T-cell (primary cell): Measurements from ENCODE around the gene SMG5. TPM values are rescaled to one million over a fixed set of nuclear protein-coding genes. Genes with fewer than 3 reads are reported as not detected.
A peak's percentile ranks its signal among the peaks of the same experiment; 100 is the strongest.

ENCODE experiments used
- ATAC-seq, 4 experiments: fragments of 200-7000 bp in 3 of 4; fragments of 150-1000 bp in 1 of 4; cut with Tn5 transposase; replicated peaks in 1 of 4; 1 replicate in 3 of 4; 2 replicates in 1 of 4; pipeline ENCODE4 v1.10.0; 2021; ENCODE audit warnings: moderate library complexity in 3 of 4, mild to moderate bottlenecking in 2 of 4, moderate number of reproducible peaks in 1 of 4
- CTCF ChIA-PET, 2 donors: fragments of 300-600 bp; sonication (Branson Sonifier 250); formaldehyde crosslinking; loops; one replicate each; lab custom pipeline; 2022; ENCODE audit warnings: antibody characterized with exemption in 2 of 2; lab: Charles Lee
- POLR2A ChIA-PET, 2 donors: fragments of 300-600 bp; sonication (Branson Sonifier 250); formaldehyde crosslinking; loops; one replicate each; lab custom pipeline; 2022; ENCODE audit warnings: antibody characterized with exemption in 2 of 2; lab: Charles Lee
- DNase-seq, 35 experiments: peaks; one replicate each; pipeline versions ENCODE4 v3.0.0 to v3.0.0-alpha.2; 2013 to 2023
- H3K27ac ChIP-seq: one replicate; pipeline ENCODE4 v1.5.1; 2013; ENCODE audit warnings: low read length
- H3K27me3 ChIP-seq, 2 experiments: replicated peaks in 1 of 2; 1 replicate in 1 of 2; 2 replicates in 1 of 2; pipeline versions ENCODE4 v1.6.1 to v1.7.0; 2013; ENCODE audit warnings: low read length in 1 of 2, mixed read lengths in 1 of 2; ENCODE audit not compliant: control insufficient read depth in 2 of 2, insufficient read depth in 2 of 2; ENCODE audit errors: extremely low read depth in 1 of 2
- H3K36me3 ChIP-seq, 2 donors: 1 replicate in 1 of 2; 2 replicates in 1 of 2; pipeline versions ENCODE4 v1.6.1 to v1.7.0; 2013; ENCODE audit warnings: low read length in 1 of 2; ENCODE audit not compliant: control insufficient read depth in 2 of 2, insufficient read depth in 1 of 2; ENCODE audit errors: extremely low read depth in 1 of 2
- H3K4me1 ChIP-seq, 2 experiments: 1 replicate in 1 of 2; 2 replicates in 1 of 2; pipeline versions ENCODE4 v1.6.1 to v1.7.0; 2013; ENCODE audit warnings: low read length in 2 of 2, mixed read lengths in 1 of 2; ENCODE audit not compliant: insufficient read depth in 2 of 2, control insufficient read depth in 1 of 2; ENCODE audit errors: extremely low read depth in 1 of 2
- H3K4me3 ChIP-seq, 2 donors: 1 replicate in 1 of 2; 2 replicates in 1 of 2; pipeline versions ENCODE4 v1.5.1 to v1.7.0; 2013; ENCODE audit warnings: mild to moderate bottlenecking in 2 of 2, low read length in 1 of 2, moderate library complexity in 1 of 2; ENCODE audit not compliant: control insufficient read depth in 1 of 2; ENCODE audit errors: extremely low read depth in 1 of 2
- H3K9me3 ChIP-seq: 2 replicates; pipeline ENCODE4 v1.7.0; 2013
- H3K27ac Mint-ChIP-seq, 2 donors: one replicate each; pipeline ENCODE4 v1.8.0; 2020 to 2021; ENCODE audit warnings: mild to moderate bottlenecking in 2 of 2, mixed read lengths in 2 of 2
- H3K27me3 Mint-ChIP-seq, 2 donors: one replicate each; pipeline ENCODE4 v1.8.0; 2021 to 2022; ENCODE audit warnings: mixed read lengths in 2 of 2
- H3K36me3 Mint-ChIP-seq: one replicate; pipeline ENCODE4 v1.8.0; 2021; ENCODE audit warnings: mixed read lengths
- H3K4me1 Mint-ChIP-seq, 3 donors: one replicate each; pipeline ENCODE4 v1.8.0; 2020 to 2022; ENCODE audit warnings: mixed read lengths in 3 of 3, mild to moderate bottlenecking in 1 of 3
- H3K4me3 Mint-ChIP-seq, 3 donors: one replicate each; pipeline ENCODE4 v1.8.0; 2020 to 2022; ENCODE audit warnings: mild to moderate bottlenecking in 3 of 3, mixed read lengths in 3 of 3, moderate library complexity in 3 of 3
- H3K9me3 Mint-ChIP-seq, 3 donors: one replicate each; pipeline ENCODE4 v1.8.0; 2020 to 2022; ENCODE audit warnings: mixed read lengths in 3 of 3
- WGBS: methylation state at CpG from one replicate; pipeline ENCODE4 v1.1.5; 2013; ENCODE audit warnings: missing lambda C conversion rate; ENCODE audit not compliant: insufficient coverage; 5-methylcytosine and 5-hydroxymethylcytosine counted together
- total RNA-seq, 35 experiments: library from RNA in 6 of 35; stranded (reverse) in 6 of 35; fragments of 120-200 nt in 1 of 35; gene quantifications; one replicate each; pipeline versions ENCODE4 v1.2.1 to v1.2.4 and lab custom pipeline; 2013 to 2026

The SMG5 gene
- total RNA-seq, 5 donors from 2014 or later (not counting 1 experiment from before 2014, with no cell fraction given): 60.5 to 84.2 (median 81.3) TPM

- CTCF ChIA-PET: interaction anchor here (0.6 to 0.8 kb wide), 4 partner anchors 21 to 912 kb away, joined by 3 to 8 read pairs (median 4); no protein-coding TSS in a partner anchor
- ATAC-seq (peak; percentile 60 to 73 (median 66)), DNase-seq (peak in 31 of 35 experiments; percentile 12 to 59 (median 27))
- Histone ChIP-seq H3K27me3 (peaks cover 0 to 6% of the 10 kb centered on the region in 2 experiments), H3K4me1 (peaks cover 4 to 21% of the 10 kb centered on the region in 2 experiments), H3K27ac (peak overlapping the region; percentile 18), H3K9me3 (no peaks in the 10 kb centered on the region), H3K4me3 (peak overlapping the region; percentile 46 to 66), H3K36me3 (peaks cover 0 to 9% of the 10 kb centered on the region in 2 donors)
- peak overlapping the region; percentile 78 to 83 (median 82) for H3K4me3 Mint-ChIP-seq
- no peaks in the 10 kb centered on the region for H3K9me3 Mint-ChIP-seq
- POLR2A ChIA-PET: no interaction called here
- no peaks in the 10 kb centered on the region for H3K27me3 Mint-ChIP-seq
- H3K4me1 Mint-ChIP-seq: peaks cover 13 to 25% (median 16%) of the 10 kb centered on the region in 3 donors
- 2% methylated on average over 64 of the region's 69 CpGs for WGBS
- peak overlapping the region in 1 of 2 donors; percentile 76 for H3K27ac Mint-ChIP-seq
- H3K36me3 Mint-ChIP-seq: peaks cover 8% of the 10 kb centered on the region
Observed at GRCh38 chr1:156245451-156246232, 37.0 kb downstream of the SMG5 start.

GRCh38 chr1:156244712-156245111 is 37.9 kb downstream of the SMG5 start:
- H3K4me1 ChIP-seq: peaks cover 4 to 21% of the 10 kb centered on the region in 2 experiments
- peaks cover 0 to 6% of the 10 kb centered on the region in 2 donors for H3K36me3 ChIP-seq
- Mint-ChIP-seq H3K27ac (peak overlapping the region in 1 of 2 donors; percentile 48), H3K4me3 (peak overlapping the region; percentile 78 to 83 (median 82)), H3K36me3 (peaks cover 10% of the 10 kb centered on the region), H3K9me3 (no peaks in the 10 kb centered on the region), H3K4me1 (peaks cover 13 to 22% (median 16%) of the 10 kb centered on the region in 3 donors), H3K27me3 (no peaks in the 10 kb centered on the region)
- no peak for ATAC-seq
- H3K9me3 ChIP-seq: no peaks in the 10 kb centered on the region
- no peak overlapping the region for H3K27ac ChIP-seq
- WGBS: 98% methylated on average over 15 of the region's 17 CpGs
- no peak overlapping the region for H3K4me3 ChIP-seq
- peaks cover 0 to 9% of the 10 kb centered on the region in 2 experiments for H3K27me3 ChIP-seq
- ChIA-PET CTCF (no interaction called here), POLR2A (no interaction called here)
- no peak for DNase-seq

GRCh38 chr1:156244126-156244525 is 38.5 kb downstream of the SMG5 start:
- Mint-ChIP-seq H3K27ac (no peak overlapping the region), H3K4me1 (peaks cover 13 to 22% (median 16%) of the 10 kb centered on the region in 3 donors), H3K36me3 (peaks cover 13% of the 10 kb centered on the region), H3K9me3 (no peaks in the 10 kb centered on the region), H3K27me3 (no peaks in the 10 kb centered on the region), H3K4me3 (peak overlapping the region in 2 of 3 donors; percentile 82 to 83)
- H3K9me3 ChIP-seq: no peaks in the 10 kb centered on the region
- DNase-seq: no peak
- POLR2A ChIA-PET: interaction anchor here in 1 of 2 donors (0.5 kb wide), 1 partner anchor 20 kb away, joined by 3 read pairs; no protein-coding TSS in a partner anchor
- H3K36me3 ChIP-seq: peaks cover 0 to 12% of the 10 kb centered on the region in 2 donors
- WGBS: 100% methylated on average over 2 of the region's 2 CpGs
- no peak for ATAC-seq
- peaks cover 4 to 21% of the 10 kb centered on the region in 2 experiments for H3K4me1 ChIP-seq
- H3K27me3 ChIP-seq: peaks cover 0 to 9% of the 10 kb centered on the region in 2 experiments
- CTCF ChIA-PET: no interaction called here
- H3K27ac ChIP-seq: no peak overlapping the region
- H3K4me3 ChIP-seq: no peak overlapping the region

- Mint-ChIP-seq H3K27me3 (no peaks in the 10 kb centered on the region), H3K36me3 (peaks cover 21% of the 10 kb centered on the region), H3K9me3 (no peaks in the 10 kb centered on the region), H3K4me1 (peaks cover 13 to 22% (median 16%) of the 10 kb centered on the region in 3 donors), H3K27ac (no peak overlapping the region), H3K4me3 (no peak overlapping the region)
- CTCF ChIA-PET: interaction anchor here in 1 of 2 donors (0.6 kb wide), 1 partner anchor 175 kb away, joined by 3 read pairs; no protein-coding TSS in a partner anchor
- ATAC-seq (no peak), DNase-seq (no peak)
- peaks cover 0 to 9% of the 10 kb centered on the region in 2 experiments for H3K27me3 ChIP-seq
- H3K9me3 ChIP-seq: no peaks in the 10 kb centered on the region
- peaks cover 4 to 19% of the 10 kb centered on the region in 2 experiments for H3K4me1 ChIP-seq
- WGBS: 89% methylated on average over 7 of the region's 10 CpGs
- POLR2A ChIA-PET: no interaction called here
- H3K36me3 ChIP-seq: peaks cover 0 to 26% of the 10 kb centered on the region in 2 donors
- no peak overlapping the region for H3K4me3 ChIP-seq
- H3K27ac ChIP-seq: no peak overlapping the region
Observed at GRCh38 chr1:156242738-156243137, 39.9 kb downstream of the SMG5 start.

GRCh38 chr1:156241926-156242325 is 40.7 kb downstream of the SMG5 start, which contains the start of gene BGLAP:
Gene BGLAP (plus strand): TSS chr1:156242184. CDS start chr1:156242232, 48 bp downstream.
- peaks cover 0 to 9% of the 10 kb centered on the region in 2 experiments for H3K27me3 ChIP-seq
- Mint-ChIP-seq H3K9me3 (no peaks in the 10 kb centered on the region), H3K27me3 (no peaks in the 10 kb centered on the region), H3K4me1 (peaks cover 13 to 18% (median 16%) of the 10 kb centered on the region in 3 donors), H3K27ac (no peak within 1 kb of the TSS), H3K4me3 (no peak within 1 kb of the TSS), H3K36me3 (peaks cover 26% of the 10 kb centered on the region)
- ChIA-PET CTCF (no interaction called here), POLR2A (no interaction called here)
- no peak for DNase-seq
- H3K9me3 ChIP-seq: no peaks in the 10 kb centered on the region
- H3K4me1 ChIP-seq: peaks cover 4 to 19% of the 10 kb centered on the region in 2 experiments
- 81% methylated on average over 11 of the region's 14 CpGs for WGBS
- no peak for ATAC-seq
- no peak within 1 kb of the TSS for H3K27ac ChIP-seq
- H3K36me3 ChIP-seq: peaks cover 0 to 32% of the 10 kb centered on the region in 2 donors
- no peak within 1 kb of the TSS for H3K4me3 ChIP-seq

- Histone ChIP-seq H3K9me3 (no peaks in the 10 kb centered on the region), H3K27ac (no peak overlapping the region), H3K27me3 (peaks cover 0 to 9% of the 10 kb centered on the region in 2 experiments), H3K4me3 (no peak overlapping the region), H3K36me3 (peaks cover under 1 to 37% of the 10 kb centered on the region in 2 donors), H3K4me1 (peaks cover 4 to 18% of the 10 kb centered on the region in 2 experiments)
- Mint-ChIP-seq H3K4me1 (peaks cover 13 to 17% (median 16%) of the 10 kb centered on the region in 3 donors), H3K9me3 (no peaks in the 10 kb centered on the region), H3K36me3 (peaks cover 31% of the 10 kb centered on the region), H3K4me3 (no peak overlapping the region), H3K27ac (no peak overlapping the region), H3K27me3 (no peaks in the 10 kb centered on the region)
- ATAC-seq (no peak), DNase-seq (no peak)
- WGBS: 77% methylated on average over 15 of the region's 15 CpGs
- POLR2A ChIA-PET: no interaction called here
- CTCF ChIA-PET: no interaction called here
Observed at GRCh38 chr1:156241311-156241811, 41.3 kb downstream of the SMG5 start.
